Activated CD8-positive, alpha-beta memory T cell treated with anti-CD3 and anti-CD28 coated beads, Interleukin-2, amount 50 U/mL, for 24 hours (primary cell): ENCODE data around the gene BDP1.
"Not testable (repeated sequence)": the region's sequence is repeated elsewhere in the genome, so short reads cannot be mapped to it uniquely, and the experiment has no call there.

ENCODE experiments used
- DNase-seq: peaks from one replicate; pipeline ENCODE4 v3.0.0-alpha.2; 2020; ENCODE audit errors: extremely low read depth

BDP1 gene

GRCh38 chr5:71571811-71572210 lies 116.4 kb downstream of the BDP1 start:
- not testable (repeated sequence) for DNase-seq

- DNase-seq, result no peak
Observed at GRCh38 chr5:71573591-71573990, 118.1 kb downstream of the BDP1 start.

GRCh38 chr5:71575588-71575987 lies 120.1 kb downstream of the BDP1 start:
- not testable (repeated sequence) for DNase-seq

DNA sequence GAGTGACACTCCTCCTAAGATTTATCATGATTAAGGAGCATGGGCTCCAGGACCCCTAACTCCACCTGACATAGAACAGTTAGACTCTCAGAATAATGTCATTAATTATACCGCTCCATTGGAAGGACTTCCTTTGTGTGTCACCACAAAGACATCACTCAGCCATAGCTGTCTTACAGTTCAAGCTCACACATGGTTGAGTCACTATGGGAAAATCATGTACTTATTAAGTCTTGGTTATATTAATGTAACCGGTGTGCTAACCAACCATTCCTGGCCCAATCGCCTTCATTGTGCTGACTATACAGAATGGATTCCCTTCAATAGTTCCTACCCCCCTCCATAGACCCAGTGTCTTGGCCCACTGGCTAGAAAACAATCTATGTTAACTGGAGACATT lies 120.8 kb downstream of the BDP1 start:
- DNase-seq, result no peak

DNA sequence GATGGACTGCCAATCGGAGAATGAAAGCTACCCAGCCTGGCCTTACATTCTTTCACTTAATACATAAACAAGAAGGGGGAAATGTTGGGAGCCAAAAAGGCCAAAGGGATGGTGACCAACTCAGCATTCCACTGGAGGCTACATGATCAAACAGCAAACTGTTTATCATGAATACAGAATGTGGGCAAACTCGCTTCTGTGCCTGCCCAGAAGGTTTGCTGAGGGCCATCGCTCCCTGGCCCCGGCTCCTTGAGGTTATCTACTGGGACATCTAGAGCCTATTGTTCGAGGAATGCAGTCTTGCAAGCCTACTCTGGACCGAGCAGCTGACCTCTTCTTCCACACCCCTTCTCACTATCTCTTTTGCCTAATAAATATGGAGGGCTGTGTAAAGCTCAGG lies 122.4 kb downstream of the BDP1 start:
- DNase-seq, result not testable (repeated sequence)

- DNase-seq, result no peak
Observed at GRCh38 chr5:71582945-71583584, 127.6 kb downstream of the BDP1 start.

DNA sequence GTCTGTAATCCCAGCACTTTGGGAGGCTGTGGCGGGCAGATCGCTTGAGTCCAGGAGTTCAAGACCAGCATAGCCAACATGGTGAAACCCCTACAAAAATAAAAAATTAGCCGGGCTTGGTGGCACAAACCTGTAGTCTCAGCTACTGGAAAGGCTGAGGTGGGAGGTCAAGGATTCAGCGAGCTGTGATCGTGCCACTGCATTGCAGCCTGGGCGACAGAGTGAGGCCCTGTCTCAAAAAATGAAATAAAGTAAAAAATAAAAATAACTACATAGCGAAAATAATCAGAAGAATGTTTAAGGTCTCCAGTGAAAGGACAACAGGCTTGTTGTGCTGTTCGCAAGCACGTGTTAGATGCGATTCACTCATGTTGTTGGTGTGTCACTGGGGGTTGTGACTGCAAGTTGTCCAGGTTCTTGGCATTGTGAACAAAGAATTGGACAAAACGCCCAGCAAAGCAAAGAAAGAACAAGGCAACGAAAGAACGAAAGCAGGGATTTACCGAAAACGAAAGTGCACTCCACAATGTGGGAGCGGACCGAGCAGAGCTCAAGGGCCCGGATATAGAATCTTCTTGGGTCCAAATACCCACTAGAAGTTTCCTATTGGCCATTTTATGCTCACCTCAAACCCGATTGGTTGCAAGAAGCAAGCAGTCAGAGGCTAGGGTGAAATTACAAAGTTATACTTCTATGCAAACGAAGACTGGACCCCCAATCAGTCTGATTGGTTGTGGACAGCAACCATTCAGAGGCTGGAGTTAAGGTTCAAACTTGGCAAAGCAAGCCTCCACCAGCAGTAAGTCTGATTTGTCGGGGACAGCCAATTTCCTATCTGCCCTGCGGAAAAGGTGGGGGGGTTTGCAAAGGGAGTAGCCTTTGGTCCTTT lies 130.8 kb downstream of the BDP1 start:
- DNase-seq, result no peak

DNA sequence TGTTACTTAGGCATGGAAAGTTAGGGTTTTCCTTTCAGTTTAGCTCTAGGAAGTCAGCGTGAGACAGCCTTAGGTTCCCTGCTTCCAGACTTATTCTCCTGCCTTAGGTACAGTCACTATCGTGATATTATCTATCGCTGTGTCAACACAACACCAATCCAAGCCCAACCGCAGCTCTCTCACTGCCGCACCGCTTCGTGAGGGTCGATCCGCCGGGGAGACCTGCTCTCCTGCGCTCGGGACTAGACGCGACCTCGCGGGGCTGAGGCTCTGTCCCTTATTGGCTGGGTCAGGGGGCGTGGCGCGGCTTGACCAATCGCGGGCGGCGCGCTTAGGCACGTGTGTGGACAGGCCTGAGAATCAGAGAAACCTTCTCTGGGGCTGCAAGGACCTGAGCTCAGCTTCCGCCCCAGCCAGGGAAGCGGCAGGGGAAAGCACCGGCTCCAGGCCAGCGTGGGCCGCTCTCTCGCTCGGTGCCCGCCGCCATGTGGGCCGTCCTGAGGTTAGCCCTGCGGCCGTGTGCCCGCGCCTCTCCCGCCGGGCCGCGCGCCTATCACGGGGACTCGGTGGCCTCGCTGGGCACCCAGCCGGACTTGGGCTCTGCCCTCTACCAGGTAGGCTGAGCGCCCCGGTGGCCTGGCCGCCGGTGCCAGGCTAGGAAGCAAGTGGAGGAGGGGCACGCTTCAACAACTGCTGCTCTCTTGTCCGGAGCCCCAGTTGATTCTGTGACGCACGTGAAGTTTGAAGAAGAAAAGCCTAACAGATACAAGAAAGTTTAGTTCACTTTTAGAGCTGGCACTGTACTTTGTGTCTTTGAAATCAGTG lies 131.7 kb downstream of the BDP1 start, which contains the start of gene MCCC2:
TSS of gene MCCC2 (plus strand) at position 400 of the 825 bp plus-strand sequence. CDS start at position 486, 86 bp downstream.
- peak; percentile 89 for DNase-seq

- DNase-seq, result no peak
Observed at GRCh38 chr5:71587766-71588532, 132.5 kb downstream of the BDP1 start.

GRCh38 chr5:71588533-71588885 lies 133.1 kb downstream of the BDP1 start:
- DNase-seq, result no peak

DNA sequence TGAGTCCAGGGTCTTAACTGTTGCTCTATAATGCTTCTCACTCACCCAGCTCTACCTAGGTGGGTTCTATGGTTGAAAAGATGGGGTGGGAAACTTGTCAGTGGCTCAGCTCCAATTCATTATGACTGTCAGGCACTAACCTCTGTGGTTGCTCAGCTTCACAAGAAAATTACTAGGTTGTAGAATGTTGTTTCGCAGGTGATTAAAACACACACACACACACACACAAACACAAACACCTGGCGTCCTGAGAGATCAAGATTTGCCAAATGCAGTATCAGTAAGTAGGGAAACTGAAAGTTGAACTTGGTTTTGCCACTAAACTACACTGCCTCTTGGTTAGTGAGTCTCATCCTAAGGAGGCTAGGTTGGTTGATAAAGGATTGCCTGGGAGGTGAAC lies 134.5 kb downstream of the BDP1 start:
- DNase-seq, result no peak

GRCh38 chr5:71591100-71591499 lies 135.6 kb downstream of the BDP1 start:
- DNase-seq, result no peak

DNA sequence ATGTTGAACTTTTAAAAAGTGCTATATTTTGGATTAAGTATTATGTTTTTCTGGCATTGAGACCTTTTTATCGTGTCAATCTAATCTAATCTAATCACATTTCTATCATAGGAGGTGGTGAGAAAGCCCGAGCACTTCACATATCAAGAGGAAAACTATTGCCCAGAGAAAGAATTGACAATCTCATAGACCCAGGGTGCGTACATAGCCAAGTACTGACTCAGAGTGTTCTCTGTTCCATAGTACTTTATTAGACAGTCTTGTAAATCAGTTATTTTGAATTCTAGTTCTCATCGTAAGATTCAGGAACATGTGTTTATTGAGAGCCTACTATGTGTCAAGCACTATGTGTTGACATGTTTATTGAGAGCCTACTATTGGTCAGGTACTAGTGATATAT lies 140.7 kb downstream of the BDP1 start:
- no peak for DNase-seq

DNA sequence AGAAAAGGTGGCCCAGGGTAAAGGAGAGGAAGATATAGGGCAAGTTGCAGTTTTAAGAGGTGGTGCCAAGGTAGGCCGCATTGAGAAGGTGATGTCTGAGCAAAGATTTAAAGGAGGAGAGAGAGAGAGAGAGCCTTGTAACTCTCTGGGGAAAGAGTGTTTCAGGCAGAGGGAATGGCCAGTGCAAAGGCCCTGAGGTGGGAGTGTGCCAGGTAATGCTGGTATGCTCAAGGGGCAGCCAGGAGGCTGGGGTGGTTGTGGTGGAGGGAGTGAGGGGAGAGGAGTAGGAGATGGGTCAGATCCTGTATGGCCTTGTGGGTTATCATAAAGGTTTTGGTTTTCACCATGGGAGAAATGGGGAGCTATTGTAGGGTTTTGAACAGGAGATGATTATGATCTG lies 141.6 kb downstream of the BDP1 start:
- no peak for DNase-seq

DNA sequence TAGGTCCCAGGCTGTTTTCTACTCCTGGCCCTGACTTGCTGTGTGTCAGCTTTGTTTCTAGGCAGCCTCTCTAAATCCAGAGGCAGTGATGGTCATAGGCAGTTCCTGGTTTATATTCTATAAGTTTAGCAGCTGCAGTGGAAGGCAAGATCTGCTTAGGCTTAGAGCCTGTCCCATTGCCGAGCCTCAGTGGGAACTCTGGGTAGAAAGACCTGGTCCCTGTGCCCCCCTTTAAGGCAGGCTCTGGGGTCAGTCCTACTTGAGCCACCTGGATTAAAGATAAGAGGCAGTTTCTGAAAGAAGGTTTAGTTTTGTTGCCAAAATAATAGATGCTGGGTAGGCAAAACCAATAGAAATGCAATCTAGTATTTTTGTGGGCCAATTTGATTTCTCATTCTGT lies 145.3 kb downstream of the BDP1 start:
- DNase-seq, result no peak

GRCh38 chr5:71601222-71602026 lies 146.0 kb downstream of the BDP1 start:
- DNase-seq, result peak; percentile 43

- DNase-seq, result not testable (repeated sequence)
Observed at GRCh38 chr5:71609916-71610315, 154.5 kb downstream of the BDP1 start.

- no peak for DNase-seq
Observed at GRCh38 chr5:71615809-71616208, 160.4 kb downstream of the BDP1 start.
